BE2C (cell line): ENCODE data around the gene BNIP2.

Experiments
- DNase-seq: peaks from one replicate; pipeline ENCODE4 v3.0.0-alpha.2; 2020
- H3K27me3 ChIP-seq: fragments of 250-450 bp; sonication (Bioruptor Pico); 2 replicates; pipeline ENCODE4 v1.5.1; 2020; ENCODE audit warnings: mild to moderate bottlenecking
- H3K36me3 ChIP-seq: fragments of 250-450 bp; sonication (Bioruptor Pico); 2 replicates; pipeline ENCODE4 v1.5.1; 2020; ENCODE audit warnings: mild to moderate bottlenecking
- H3K4me1 ChIP-seq: fragments of 250-450 bp; sonication (Bioruptor Pico); 2 replicates; pipeline ENCODE4 v1.5.1; 2020
- H3K4me3 ChIP-seq: 2 replicates; pipeline ENCODE4 v1.5.1; 2011; ENCODE audit warnings: low read depth, low read length
- H3K9me3 ChIP-seq: fragments of 250-450 bp; sonication (Bioruptor Pico); 2 replicates; pipeline ENCODE4 v1.5.1; 2020
- CTCF ChIP-seq: IDR thresholded peaks from 2 replicates; pipeline ENCODE4 v1.5.1; 2012; ENCODE audit warnings: mild to moderate bottlenecking, low read depth, low read length

BNIP2 gene

GRCh38 chr15:59694779-59695178, 5.7 kb upstream of the BNIP2 start:
- no peak for TF ChIP-seq CTCF
- H3K36me3 ChIP-seq: no peaks in the 10 kb centered on the region
- H3K4me1 ChIP-seq: no peaks in the 10 kb centered on the region; the same call in none of the 2 replicates
- H3K27me3 ChIP-seq: no peaks in the 10 kb centered on the region
- no peak for DNase-seq
- H3K4me3 ChIP-seq: no peak overlapping the region
- H3K9me3 ChIP-seq: no peaks in the 10 kb centered on the region

- Histone ChIP-seq H3K4me3 (no peak overlapping the region), H3K4me1 (peaks cover 6% of the 10 kb centered on the region; the same call in 1 of the 2 replicates), H3K27me3 (no peaks in the 10 kb centered on the region), H3K9me3 (no peaks in the 10 kb centered on the region), H3K36me3 (peaks cover 4% of the 10 kb centered on the region)
- TF ChIP-seq CTCF: peak; percentile 67
- DNase-seq: peak; percentile 46
These were observed 2.2 kb upstream of the BNIP2 start for GRCh38 chr15:59691194-59691805.

GRCh38 chr15:59689626-59690236, 611 bp upstream of the BNIP2 start:
- TF ChIP-seq CTCF: no peak
- peak; percentile 46 for DNase-seq
- Histone ChIP-seq H3K36me3 (peaks cover 4% of the 10 kb centered on the region), H3K4me1 (peaks cover 6% of the 10 kb centered on the region; the same call in 1 of the 2 replicates), H3K4me3 (peak overlapping the region; percentile 95), H3K9me3 (no peaks in the 10 kb centered on the region), H3K27me3 (no peaks in the 10 kb centered on the region)

- H3K9me3 ChIP-seq: no peaks in the 10 kb centered on the region
- no peak for TF ChIP-seq CTCF
- no peak for DNase-seq
- H3K4me1 ChIP-seq: peaks cover 6% of the 10 kb centered on the region; the same call in 1 of the 2 replicates
- H3K27me3 ChIP-seq: no peaks in the 10 kb centered on the region
- peaks cover 4% of the 10 kb centered on the region for H3K36me3 ChIP-seq
- H3K4me3 ChIP-seq: peak overlapping the region; percentile 95
These were observed 718 bp downstream of the BNIP2 start for GRCh38 chr15:59688423-59688781.

GRCh38 chr15:59687836-59688235, 1.3 kb downstream of the BNIP2 start:
- TF ChIP-seq CTCF: no peak
- Histone ChIP-seq H3K4me3 (peak overlapping the region; percentile 95), H3K4me1 (peaks cover 6% of the 10 kb centered on the region; the same call in 1 of the 2 replicates), H3K27me3 (no peaks in the 10 kb centered on the region), H3K9me3 (no peaks in the 10 kb centered on the region), H3K36me3 (peaks cover 8% of the 10 kb centered on the region)
- no peak for DNase-seq

GRCh38 chr15:59686389-59686788, 2.7 kb downstream of the BNIP2 start:
- Histone ChIP-seq H3K27me3 (no peaks in the 10 kb centered on the region), H3K4me1 (peaks cover 6% of the 10 kb centered on the region; the same call in 1 of the 2 replicates), H3K9me3 (no peaks in the 10 kb centered on the region), H3K4me3 (no peak overlapping the region), H3K36me3 (peaks cover 11% of the 10 kb centered on the region)
- no peak for TF ChIP-seq CTCF
- no peak for DNase-seq
